H1 (cell line): ENCODE data around the gene AREG.

Experiments used
- POLR2A ChIP-seq, 2 experiments: IDR thresholded peaks; 1 replicate in 1 of 2; 2 replicates in 1 of 2; pipeline ENCODE4 v1.6.1; 2011; ENCODE audit warnings: low read depth in 2 of 2, low read length in 2 of 2, mild to moderate bottlenecking in 2 of 2; ENCODE audit errors: control extremely low read depth in 1 of 2
- RAD21 ChIP-seq, 2 experiments: IDR thresholded peaks in 1 of 2; conservative IDR thresholded peaks in 1 of 2; 2 replicates each; pipeline ENCODE4 v1.6.1; 2011; ENCODE audit warnings: low read depth in 2 of 2, low read length in 2 of 2, improper control_type of control experiment in 1 of 2, inconsistent platforms in 1 of 2, mild to moderate bottlenecking in 1 of 2, moderate library complexity in 1 of 2
- SIRT6 ChIP-seq: IDR thresholded peaks from one replicate; pipeline ENCODE4 v1.7.1; 2012; ENCODE audit warnings: low read length, inconsistent platforms
- TF ChIP-seq, protein P1 (sequence below), 3 experiments: IDR thresholded peaks; 1 replicate in 2 of 3; 2 replicates in 1 of 3; pipeline versions ENCODE4 v1.5.1 to v1.6.1; 2011; ENCODE audit warnings: low read length in 3 of 3, mild to moderate bottlenecking in 3 of 3, inconsistent platforms in 2 of 3, low read depth in 1 of 3, moderate library complexity in 1 of 3; ENCODE audit not compliant: insufficient read depth in 1 of 3; ENCODE audit errors: control extremely low read depth in 1 of 3
- TF ChIP-seq, protein P2 (sequence below): IDR thresholded peaks from 2 replicates; pipeline ENCODE4 v1.6.1; 2011; ENCODE audit warnings: low read length, improper control_type of control experiment

DNA sequence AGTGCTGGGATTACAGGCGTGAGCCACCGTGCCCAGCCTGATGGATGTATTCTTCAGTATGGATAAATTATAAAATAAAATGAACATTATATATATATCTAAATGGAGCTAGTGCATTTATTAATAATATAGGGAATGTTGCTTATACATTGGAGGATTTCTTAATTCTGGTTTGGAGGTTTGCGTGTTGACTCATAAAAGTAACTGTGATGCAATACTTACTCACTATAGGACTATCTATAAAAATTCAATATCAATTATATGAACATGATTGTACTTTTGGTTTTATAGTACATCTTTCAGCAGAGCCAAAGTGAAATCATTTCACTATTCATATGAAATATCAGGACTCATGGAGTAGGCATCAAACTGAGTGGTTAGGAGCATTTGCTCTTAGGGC is 3.2 kb upstream of the AREG start:
- TF ChIP-seq RAD21 (IDR thresholded peaks at IDR 0.05 in 1 of 2, conservative IDR thresholded peaks at IDR 0.05 in 1 of 2; ENCODE audit: low read depth in 2 of 2, low read length in 2 of 2), result no peak
- TF ChIP-seq, protein P1, sequence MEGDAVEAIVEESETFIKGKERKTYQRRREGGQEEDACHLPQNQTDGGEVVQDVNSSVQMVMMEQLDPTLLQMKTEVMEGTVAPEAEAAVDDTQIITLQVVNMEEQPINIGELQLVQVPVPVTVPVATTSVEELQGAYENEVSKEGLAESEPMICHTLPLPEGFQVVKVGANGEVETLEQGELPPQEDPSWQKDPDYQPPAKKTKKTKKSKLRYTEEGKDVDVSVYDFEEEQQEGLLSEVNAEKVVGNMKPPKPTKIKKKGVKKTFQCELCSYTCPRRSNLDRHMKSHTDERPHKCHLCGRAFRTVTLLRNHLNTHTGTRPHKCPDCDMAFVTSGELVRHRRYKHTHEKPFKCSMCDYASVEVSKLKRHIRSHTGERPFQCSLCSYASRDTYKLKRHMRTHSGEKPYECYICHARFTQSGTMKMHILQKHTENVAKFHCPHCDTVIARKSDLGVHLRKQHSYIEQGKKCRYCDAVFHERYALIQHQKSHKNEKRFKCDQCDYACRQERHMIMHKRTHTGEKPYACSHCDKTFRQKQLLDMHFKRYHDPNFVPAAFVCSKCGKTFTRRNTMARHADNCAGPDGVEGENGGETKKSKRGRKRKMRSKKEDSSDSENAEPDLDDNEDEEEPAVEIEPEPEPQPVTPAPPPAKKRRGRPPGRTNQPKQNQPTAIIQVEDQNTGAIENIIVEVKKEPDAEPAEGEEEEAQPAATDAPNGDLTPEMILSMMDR (IDR thresholded peaks at IDR 0.05; ENCODE audit: control extremely low read depth in 1 of 3, insufficient read depth in 1 of 3, low read depth in 1 of 3, low read length in 3 of 3), result no peak
- TF ChIP-seq, protein P2, sequence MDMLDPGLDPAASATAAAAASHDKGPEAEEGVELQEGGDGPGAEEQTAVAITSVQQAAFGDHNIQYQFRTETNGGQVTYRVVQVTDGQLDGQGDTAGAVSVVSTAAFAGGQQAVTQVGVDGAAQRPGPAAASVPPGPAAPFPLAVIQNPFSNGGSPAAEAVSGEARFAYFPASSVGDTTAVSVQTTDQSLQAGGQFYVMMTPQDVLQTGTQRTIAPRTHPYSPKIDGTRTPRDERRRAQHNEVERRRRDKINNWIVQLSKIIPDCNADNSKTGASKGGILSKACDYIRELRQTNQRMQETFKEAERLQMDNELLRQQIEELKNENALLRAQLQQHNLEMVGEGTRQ, result no peak
- no peak for TF ChIP-seq POLR2A (IDR thresholded peaks at IDR 0.05; ENCODE audit: control extremely low read depth in 1 of 2, low read depth in 2 of 2, low read length in 2 of 2)
- TF ChIP-seq SIRT6, result no peak
